ENCODE measurements around the gene CASP7. TPM values are rescaled to one million over a fixed set of nuclear protein-coding genes. Genes with fewer than 3 reads are reported as not detected.

CASP7 gene
- total and polyA plus RNA-seq, 2 of the 8 experiments (the other 6 are each of a cell fraction or from before 2014, with no cell fraction given) = 2.3 to 4.1 TPM

DNA sequence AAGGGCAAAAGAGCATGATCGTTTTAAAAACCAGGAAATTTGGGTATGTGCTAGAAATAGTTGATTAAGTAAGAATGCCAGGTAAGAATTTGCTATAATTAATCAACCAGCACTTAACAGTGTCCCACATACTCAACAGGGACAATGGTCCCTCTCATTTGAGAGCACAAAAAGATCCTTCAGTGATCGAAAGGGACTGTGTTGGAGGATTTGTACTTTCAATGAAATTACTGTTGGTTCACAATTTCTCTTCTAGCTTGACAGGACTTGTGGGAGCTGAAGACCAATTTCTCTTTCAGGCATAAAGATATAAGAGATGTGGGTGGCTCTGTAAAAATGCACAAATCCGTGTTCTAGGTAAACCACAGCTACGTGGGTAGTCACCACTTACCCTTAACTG lies 59.3 kb downstream of the CASP7 start:
- no peak for FAIRE-seq
- Histone ChIP-seq H2BK120ac (replicated peaks; ENCODE audit: low read depth, low read length) (no peak overlapping the region), H3K27me3 (replicated peaks in 1 of 4; ENCODE audit: control insufficient read depth in 3 of 4, extremely low read depth in 1 of 4, insufficient read depth in 3 of 4, low read length in 3 of 4) (no peaks in the 10 kb centered on the region), H3K4me3 (ENCODE audit: extremely low read depth in 1 of 4, insufficient read depth in 2 of 4, low read depth in 3 of 4, low read length in 4 of 4) (no peak overlapping the region), H3K27ac (ENCODE audit: low read depth, low read length) (no peak overlapping the region), H3K23ac (ENCODE audit: insufficient read length) (no peak overlapping the region), H2BK15ac (ENCODE audit: low read length) (no peak overlapping the region), H2BK20ac (ENCODE audit: low read length) (no peak overlapping the region), H3K14ac (ENCODE audit: insufficient read length) (no peak overlapping the region), H3K56ac (replicated peaks; ENCODE audit: insufficient read length, low read depth, low read length) (no peak overlapping the region), H4K20me1 (replicated peaks in 1 of 2; ENCODE audit: control insufficient read depth in 1 of 2, insufficient read depth in 2 of 2, low read length in 2 of 2) (no peaks in the 10 kb centered on the region), H3K79me2 (ENCODE audit: control insufficient read depth in 1 of 2, insufficient read depth in 2 of 2, low read length in 2 of 2) (no peaks in the 10 kb centered on the region), H2AFZ (ENCODE audit: low read length) (no peak overlapping the region), H3K79me1 (ENCODE audit: low read depth, low read length) (no peaks in the 10 kb centered on the region), H2BK12ac (ENCODE audit: low read depth, low read length) (no peak overlapping the region), H3K18ac (ENCODE audit: extremely low read depth, low read length) (no peak overlapping the region), H4K8ac (ENCODE audit: extremely low read depth, insufficient read depth, low read length) (no peak overlapping the region), H3K9me3 (ENCODE audit: insufficient read depth in 2 of 2, low read depth in 1 of 2, low read length in 1 of 2) (no peaks in the 10 kb centered on the region), H4K5ac (ENCODE audit: insufficient read length, low read depth, low read length) (no peak overlapping the region), H3K4me1 (replicated peaks in 1 of 4; ENCODE audit: control insufficient read depth in 3 of 4, insufficient read depth in 4 of 4, low read length in 3 of 4) (peaks cover 0 to 2% (median 0%) of the 10 kb centered on the region in 4 experiments; a peak in 1 of 7 replicates), H3K4ac (replicated peaks; ENCODE audit: insufficient read length, low read depth, low read length) (no peak overlapping the region), H3K36me3 (ENCODE audit: control insufficient read depth in 2 of 4, insufficient read depth in 4 of 4, low read length in 3 of 4) (no peaks in the 10 kb centered on the region), H3K4me2 (ENCODE audit: insufficient read depth in 1 of 2, low read depth in 2 of 2, low read length in 2 of 2) (no peak overlapping the region), H4K91ac (replicated peaks; ENCODE audit: insufficient read length, low read length) (no peak overlapping the region), H2AK5ac (ENCODE audit: low read depth, low read length) (no peak overlapping the region), H2BK5ac (ENCODE audit: low read depth, low read length) (no peak overlapping the region), H3K9ac (replicated peaks in 1 of 4; ENCODE audit: extremely low read depth in 1 of 4, low read depth in 3 of 4, low read length in 3 of 4) (no peak overlapping the region), H3K23me2 (ENCODE audit: low read depth, low read length) (no peaks in the 10 kb centered on the region)
- ChIA-PET POLR2A (ENCODE audit: partially characterized antibody) (no interaction called here), CTCF (ENCODE audit: partially characterized antibody) (interaction anchor here (0.5 to 1.0 kb wide), 2 partner anchors 64 to 350 kb away, joined by 3 read pairs; no protein-coding TSS in a partner anchor)
- DNase-seq (ENCODE audit: low read depth in 1 of 2, low spot score in 2 of 2) = no peak
- 93% methylated on average over 4 of the region's 4 CpGs; no CpG with 5 or more reads in 1 of the 2 experiments for WGBS, 2 experiments (ENCODE audit: extremely low coverage in 1 of 2, insufficient coverage in 1 of 2, insufficient read length in 1 of 2, insufficient replicate concordance in 2 of 2, low coverage in 1 of 2, low lambda C conversion rate in 2 of 2, missing lambda C conversion rate in 1 of 2)
- TF ChIP-seq BRCA1 (IDR thresholded peaks at IDR 0.05; ENCODE audit: low read depth, low read length) = no peak
